Hematopoietic multipotent progenitor cell (in vitro differentiated cells): Measurements from ENCODE around the gene TXLNG. TPM values are rescaled to one million over a fixed set of nuclear protein-coding genes. Genes with fewer than 3 reads are reported as not detected.

ENCODE experiments used
- DNase-seq, 3 donors: peaks; one replicate each; pipeline ENCODE4 v3.0.0-alpha.2; 2011 to 2015; ENCODE audit warnings: low read depth in 2 of 3, low spot score in 2 of 3
- total RNA-seq: library from RNA; depleted of rRNA; stranded (reverse); fragments of >200 nt; gene quantifications from one replicate; pipeline ENCODE4 v1.2.3, GENCODE V29; 2012

The TXLNG gene
- total RNA-seq, 1 donor: 4.6 TPM

- peak in 2 of 3 donors; percentile 29 to 50 for DNase-seq
Observed at GRCh38 chrX:16836371-16836770, 50.1 kb downstream of the TXLNG start.

- no peak for DNase-seq
Observed at GRCh38 chrX:16838202-16839066, 52.2 kb downstream of the TXLNG start.

- DNase-seq: no peak
Observed at GRCh38 chrX:16839219-16839851, 53.1 kb downstream of the TXLNG start.

GRCh38 chrX:16839852-16840460 lies 53.7 kb downstream of the TXLNG start:
- DNase-seq: no peak

GRCh38 chrX:16842684-16843083 lies 56.4 kb downstream of the TXLNG start:
- DNase-seq: no peak

GRCh38 chrX:16843208-16843909 lies 57.1 kb downstream of the TXLNG start:
- no peak for DNase-seq

GRCh38 chrX:16845686-16846085 lies 59.4 kb downstream of the TXLNG start:
- no peak for DNase-seq

- DNase-seq: no peak
Observed at GRCh38 chrX:16848541-16848940, 62.3 kb downstream of the TXLNG start.

- DNase-seq: no peak
Observed at GRCh38 chrX:16851421-16851820, 65.2 kb downstream of the TXLNG start.

- DNase-seq: no peak
Observed at GRCh38 chrX:16851827-16852226, 65.6 kb downstream of the TXLNG start.

GRCh38 chrX:16852617-16853179 lies 66.4 kb downstream of the TXLNG start:
- no peak for DNase-seq

GRCh38 chrX:16853537-16853936 lies 67.3 kb downstream of the TXLNG start:
- DNase-seq: no peak

GRCh38 chrX:16855363-16856075 lies 69.3 kb downstream of the TXLNG start:
- DNase-seq: no peak

- peak in 2 of 3 donors; percentile 5 to 14 for DNase-seq
Observed at GRCh38 chrX:16856076-16856404, 69.8 kb downstream of the TXLNG start.

- no peak for DNase-seq
Observed at GRCh38 chrX:16856744-16857143, 70.5 kb downstream of the TXLNG start.

- DNase-seq: no peak
Observed at GRCh38 chrX:16862829-16863228, 76.6 kb downstream of the TXLNG start.

- no peak for DNase-seq
Observed at GRCh38 chrX:16867947-16868346, 81.7 kb downstream of the TXLNG start.

GRCh38 chrX:16868920-16869319 lies 82.7 kb downstream of the TXLNG start:
- DNase-seq: peak in 1 of 3 donors; percentile 2

- DNase-seq: peak in 2 of 3 donors; percentile 47 to 55
Observed at GRCh38 chrX:16869393-16870094, 83.3 kb downstream of the TXLNG start.
